ENCODE results near the gene HMCN1.

- TF ChIP-seq, protein P1, sequence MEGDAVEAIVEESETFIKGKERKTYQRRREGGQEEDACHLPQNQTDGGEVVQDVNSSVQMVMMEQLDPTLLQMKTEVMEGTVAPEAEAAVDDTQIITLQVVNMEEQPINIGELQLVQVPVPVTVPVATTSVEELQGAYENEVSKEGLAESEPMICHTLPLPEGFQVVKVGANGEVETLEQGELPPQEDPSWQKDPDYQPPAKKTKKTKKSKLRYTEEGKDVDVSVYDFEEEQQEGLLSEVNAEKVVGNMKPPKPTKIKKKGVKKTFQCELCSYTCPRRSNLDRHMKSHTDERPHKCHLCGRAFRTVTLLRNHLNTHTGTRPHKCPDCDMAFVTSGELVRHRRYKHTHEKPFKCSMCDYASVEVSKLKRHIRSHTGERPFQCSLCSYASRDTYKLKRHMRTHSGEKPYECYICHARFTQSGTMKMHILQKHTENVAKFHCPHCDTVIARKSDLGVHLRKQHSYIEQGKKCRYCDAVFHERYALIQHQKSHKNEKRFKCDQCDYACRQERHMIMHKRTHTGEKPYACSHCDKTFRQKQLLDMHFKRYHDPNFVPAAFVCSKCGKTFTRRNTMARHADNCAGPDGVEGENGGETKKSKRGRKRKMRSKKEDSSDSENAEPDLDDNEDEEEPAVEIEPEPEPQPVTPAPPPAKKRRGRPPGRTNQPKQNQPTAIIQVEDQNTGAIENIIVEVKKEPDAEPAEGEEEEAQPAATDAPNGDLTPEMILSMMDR (IDR thresholded peaks at IDR 0.05; ENCODE audit: poor library complexity, severe bottlenecking) = no peak
- peak; percentile 48 for TF ChIP-seq EP300 (conservative IDR thresholded peaks at IDR 0.05; ENCODE audit: poor library complexity, severe bottlenecking)
- no peak for TF ChIP-seq SMC3 (conservative IDR thresholded peaks at IDR 0.05; ENCODE audit: poor library complexity)
- TF ChIP-seq POLR2AphosphoS5 (IDR thresholded peaks at IDR 0.05) = no peak
- no peak for TF ChIP-seq MXI1 (conservative IDR thresholded peaks at IDR 0.05; ENCODE audit: poor library complexity, severe bottlenecking)
- no peak for TF ChIP-seq EZH2 (IDR thresholded peaks at IDR 0.05; ENCODE audit: borderline replicate concordance, insufficient read depth, low read length, poor library complexity, severe bottlenecking)
- no peak for TF ChIP-seq TAF1 (IDR thresholded peaks at IDR 0.05; ENCODE audit: low read depth)
Measured at GRCh38 chr1:185926588-185926987, 192.4 kb downstream of the HMCN1 start.
